NCI-H460 (cell line): ENCODE data around the gene S100A5. TPM values are rescaled to one million over a fixed set of nuclear protein-coding genes. Genes with fewer than 3 reads are reported as not detected.

ENCODE experiments used
- DNase-seq: peaks from one replicate; pipeline ENCODE4 v3.0.0-alpha.2; 2016; ENCODE audit warnings: low read depth; ENCODE audit errors: extremely low read depth
- total RNA-seq: library from RNA; depleted of rRNA; stranded (reverse); fragments of >200 nt; shearing (Covaris generic); gene quantifications from 2 replicates; pipeline ENCODE4 v1.2.3, GENCODE V29; 2014; rRNA removed

The S100A5 gene
- total RNA-seq, 1 experiment from 2014 or later: 0.30 TPM

GRCh38 chr1:153513023-153513422 is 27.7 kb downstream of the S100A5 start:
- DNase-seq: no peak

GRCh38 chr1:153510984-153511410 is 29.7 kb downstream of the S100A5 start:
- peak; percentile 88 for DNase-seq

DNA sequence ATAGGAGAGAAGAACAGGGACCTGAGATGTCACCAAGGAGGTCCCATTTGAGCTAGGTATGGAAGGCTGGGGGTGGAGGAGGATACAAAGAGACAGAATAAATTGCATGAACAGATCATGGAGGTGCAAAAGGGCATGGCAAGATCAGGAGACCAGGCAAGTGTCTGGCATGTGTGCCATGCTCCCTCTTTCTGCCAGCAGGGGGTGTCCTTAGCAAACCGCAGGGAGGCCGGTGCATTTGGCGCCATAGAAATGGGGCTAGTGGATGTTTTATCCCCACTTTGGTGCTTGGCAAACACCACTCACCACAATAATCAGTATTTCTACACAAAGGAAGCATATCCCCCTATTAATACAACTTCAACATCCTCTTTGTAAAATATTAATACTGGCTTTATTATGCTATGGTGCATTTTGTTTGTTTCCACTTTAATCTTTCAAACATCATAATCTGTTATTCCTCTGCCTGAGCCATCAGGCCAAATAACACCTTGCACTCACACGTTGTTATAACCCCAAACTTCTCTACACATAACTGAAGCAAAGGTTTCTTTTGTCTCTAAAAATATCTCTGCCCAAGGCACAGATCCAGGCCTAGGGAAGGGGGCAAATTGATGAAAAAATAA is 30.9 kb downstream of the S100A5 start:
- DNase-seq: peak; percentile 52

- DNase-seq: no peak
Measured at GRCh38 chr1:153509036-153509435, 31.7 kb downstream of the S100A5 start.

GRCh38 chr1:153507926-153508583 is 32.7 kb downstream of the S100A5 start:
- DNase-seq: no peak

DNA sequence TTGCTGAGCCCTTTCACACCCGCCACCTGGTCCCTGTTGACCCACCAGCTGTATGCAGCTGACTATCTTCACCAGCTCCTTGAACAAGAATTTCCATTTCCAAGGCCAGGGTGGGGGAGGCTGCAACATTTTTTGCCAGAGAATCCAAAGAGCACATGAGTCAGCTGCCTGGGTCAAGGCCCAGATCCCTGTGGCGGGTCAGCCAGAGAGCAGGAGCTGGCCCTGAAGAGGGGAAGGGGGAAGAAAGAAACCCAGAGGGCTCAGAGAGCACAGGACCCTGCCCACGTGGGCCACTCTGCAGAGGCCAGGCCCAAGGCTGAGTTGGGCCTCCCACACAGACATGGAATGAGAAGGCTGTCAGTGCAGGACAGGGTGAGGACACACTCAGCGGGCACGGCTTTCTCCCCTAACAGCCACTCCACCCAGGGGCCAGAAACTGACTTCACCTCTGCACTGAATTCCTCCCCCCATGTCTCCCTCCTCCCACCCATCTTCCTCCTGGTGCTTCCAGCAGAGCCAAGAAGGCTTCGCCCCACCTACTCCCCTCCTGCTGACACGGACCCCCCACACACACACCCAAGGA is 33.8 kb downstream of the S100A5 start:
- DNase-seq: no peak

GRCh38 chr1:153506386-153506785 is 34.3 kb downstream of the S100A5 start:
- DNase-seq: no peak

DNA sequence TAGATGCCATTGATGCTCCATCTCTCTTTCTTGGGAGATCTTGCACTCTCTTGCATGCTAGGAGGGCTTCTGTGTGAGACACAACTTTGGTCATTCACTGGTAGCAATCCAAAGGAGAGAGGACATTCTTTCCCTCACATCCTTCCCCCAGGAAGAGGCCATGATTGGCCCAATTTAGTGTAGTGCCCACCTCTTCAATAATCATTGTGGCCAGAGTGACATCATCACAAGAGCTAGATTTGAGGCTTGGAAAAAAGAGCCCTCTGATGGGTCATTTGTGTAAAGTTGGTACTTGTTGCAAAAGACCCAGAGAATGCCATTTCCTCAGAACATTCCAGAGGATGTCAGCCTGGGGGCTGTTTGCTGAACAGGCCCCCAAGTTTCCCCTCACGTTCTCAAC is 35.2 kb downstream of the S100A5 start:
- no peak for DNase-seq

GRCh38 chr1:153503766-153504165 is 37.0 kb downstream of the S100A5 start:
- no peak for DNase-seq

- no peak for DNase-seq
Measured at GRCh38 chr1:153498746-153499145, 42.0 kb downstream of the S100A5 start.

DNA sequence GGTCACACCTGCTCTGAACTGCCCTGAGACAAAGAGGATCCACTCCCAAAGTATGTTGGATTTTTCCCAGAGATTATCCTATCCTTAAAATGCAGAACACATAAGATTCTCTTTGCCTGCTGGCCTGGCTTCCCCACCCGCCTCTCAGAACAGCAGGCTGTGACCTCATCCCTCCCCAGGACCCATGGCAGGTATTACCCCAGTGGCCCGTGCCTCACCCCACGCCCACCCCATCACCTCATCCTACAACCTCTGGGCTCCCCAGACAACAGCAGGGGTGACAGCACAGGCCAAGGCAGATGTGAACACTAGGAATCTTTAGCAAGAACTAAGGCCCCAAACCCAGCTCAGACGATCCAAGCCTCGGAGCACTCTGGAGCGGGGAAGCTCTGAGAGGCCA is 45.2 kb downstream of the S100A5 start:
- DNase-seq: no peak

DNA sequence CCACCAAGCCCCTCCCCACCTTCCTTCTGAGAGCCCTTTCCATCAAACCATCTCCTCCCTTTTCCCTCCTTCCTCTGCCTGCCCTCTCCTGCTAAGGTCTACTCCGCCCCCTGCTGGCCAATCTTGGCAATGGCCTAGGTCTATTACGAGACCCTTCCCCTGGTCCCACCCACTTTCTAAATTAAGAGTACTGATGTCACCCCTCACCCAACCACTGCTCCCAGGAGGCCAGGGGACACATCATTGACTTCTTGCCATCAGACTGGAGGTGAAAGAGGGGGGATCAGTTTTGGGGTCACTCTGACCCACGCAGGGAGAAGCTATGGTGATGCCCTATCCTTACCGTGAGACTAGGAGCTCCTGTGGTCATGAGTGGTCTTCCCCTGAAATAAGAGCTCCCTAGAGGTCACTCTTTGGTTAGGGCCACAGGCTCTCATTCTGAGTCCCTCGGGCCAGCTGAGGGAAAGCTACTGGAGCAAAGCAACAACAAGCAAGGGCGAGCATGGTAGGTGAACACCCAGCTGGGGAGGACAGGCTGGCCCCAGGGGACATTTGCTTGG is 45.7 kb downstream of the S100A5 start:
- DNase-seq: peak; percentile 70

- no peak for DNase-seq
Measured at GRCh38 chr1:153493343-153493960, 47.3 kb downstream of the S100A5 start.

DNA sequence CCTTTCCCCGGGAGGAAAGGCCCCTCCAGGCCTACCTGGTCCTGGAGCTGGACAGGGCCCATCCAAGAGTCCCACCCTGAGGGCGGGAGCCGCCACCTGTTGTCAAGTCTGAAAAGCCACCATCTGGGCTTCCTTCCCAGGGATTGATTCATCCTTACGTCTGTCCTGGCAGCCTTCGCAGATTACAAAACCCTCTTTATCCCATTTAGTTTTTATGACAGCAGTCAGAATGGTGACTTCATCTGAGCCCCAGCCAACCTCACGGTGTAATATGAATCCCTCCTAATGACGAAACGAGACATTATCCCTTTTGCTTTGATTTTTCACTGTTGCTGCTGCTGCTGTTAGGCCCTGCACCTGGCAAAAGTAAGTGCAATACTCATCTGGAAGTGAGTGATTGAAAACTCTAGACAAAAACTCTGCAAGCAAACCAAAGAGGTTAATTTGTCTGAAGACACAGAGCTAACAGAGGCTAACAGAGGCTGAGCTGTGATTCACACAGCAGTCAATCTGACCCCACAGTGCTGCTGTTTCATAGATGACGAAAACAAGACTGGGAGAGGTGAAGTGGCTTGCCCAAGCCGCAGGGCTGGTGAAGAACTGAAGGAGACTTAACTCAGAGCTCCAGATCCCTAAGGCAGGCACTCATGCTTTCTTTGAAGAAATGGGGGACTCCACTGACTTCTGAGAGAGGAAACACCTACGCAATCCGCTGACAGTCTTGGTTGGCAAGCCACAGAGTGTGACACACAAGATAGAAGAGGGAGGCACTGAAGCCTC is 50.3 kb downstream of the S100A5 start:
- DNase-seq: peak; percentile 53

DNA sequence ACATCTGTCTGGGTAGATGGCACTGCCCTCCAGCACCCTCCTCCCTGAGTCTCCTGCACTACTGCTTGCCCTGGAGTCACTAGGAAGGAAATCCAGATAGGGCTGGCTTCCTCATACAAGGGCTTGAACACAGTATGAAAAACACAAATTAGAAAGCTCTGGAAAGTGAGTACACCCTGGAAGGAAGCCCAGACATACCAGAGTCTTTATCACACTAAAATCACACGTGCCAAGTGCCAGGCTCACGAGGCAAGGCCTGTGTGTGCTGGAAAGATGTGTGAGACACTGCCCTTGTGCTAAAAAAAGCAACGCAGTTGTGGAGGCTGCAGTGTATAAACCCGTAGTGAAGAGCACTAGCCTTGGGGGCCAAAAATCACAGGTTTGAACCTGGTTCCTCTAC is 52.0 kb downstream of the S100A5 start:
- no peak for DNase-seq

GRCh38 chr1:153487707-153488106 is 53.0 kb downstream of the S100A5 start:
- DNase-seq: no peak

Other genes with a start within 250 kb of the S100A5 start
- gene PGLYRP3, start 228.0 kb downstream of the S100A5 start, total RNA-seq: not detected in 2 replicates
- not detected in 2 replicates for gene PGLYRP4, start 192.1 kb downstream of the S100A5 start, total RNA-seq
- gene S100A9, start 183.1 kb downstream of the S100A5 start, total RNA-seq: 1.9 and 2.3 TPM in 2 replicates
- not detected in 2 replicates for gene S100A12, start 165.3 kb downstream of the S100A5 start, total RNA-seq
- gene S100A8, start 149.9 kb downstream of the S100A5 start, total RNA-seq: not detected in 2 replicates
- gene S100A7A, start 124.4 kb downstream of the S100A5 start, total RNA-seq: not detected in 2 replicates
- gene S100A7, start 80.3 kb downstream of the S100A5 start, total RNA-seq: not detected in 2 replicates
- gene S100A6, start 4.9 kb downstream of the S100A5 start, total RNA-seq: 743 and 832 TPM in 2 replicates
- gene S100A4, start 4.9 kb upstream of the S100A5 start, total RNA-seq: 201 and 238 TPM in 2 replicates
- 1.1 and 3.4 TPM in 2 replicates for gene S100A3, start 8.3 kb upstream of the S100A5 start, total RNA-seq
- gene S100A2, start 24.9 kb upstream of the S100A5 start, total RNA-seq: 4.0 and 5.6 TPM in 2 replicates
- 96.5 and 101 TPM in 2 replicates for gene S100A16, start 72.2 kb upstream of the S100A5 start, total RNA-seq
- not detected in 2 replicates for gene S100A14, start 75.4 kb upstream of the S100A5 start, total RNA-seq
- 74.4 and 99.7 TPM in 2 replicates for gene S100A13, start 86.6 kb upstream of the S100A5 start, total RNA-seq
- gene S100A1, start 87.5 kb upstream of the S100A5 start, total RNA-seq: not detected in 2 replicates
- 82.8 and 101 TPM in 2 replicates for gene CHTOP, start 93.1 kb upstream of the S100A5 start, total RNA-seq
- 72.9 and 80.0 TPM in 2 replicates for gene SNAPIN, start 117.8 kb upstream of the S100A5 start, total RNA-seq
- 294 and 315 TPM in 2 replicates for gene ILF2, start 130.1 kb upstream of the S100A5 start, total RNA-seq
- 3.0 and 3.3 TPM in 2 replicates for gene NPR1, start 137.8 kb upstream of the S100A5 start, total RNA-seq
- gene INTS3, start 187.1 kb upstream of the S100A5 start, total RNA-seq: 36.3 and 46.6 TPM in 2 replicates
- 0.69 and 1.2 TPM in 2 replicates for gene SLC27A3, start 234.5 kb upstream of the S100A5 start, total RNA-seq